H9 (cell line): ENCODE results near the gene HOXC12. TPM values are rescaled to one million over a fixed set of nuclear protein-coding genes. Genes with fewer than 3 reads are reported as not detected.

ENCODE experiments used
- DNase-seq: peaks from one replicate; pipeline ENCODE4 v3.0.0-alpha.2; 2017
- H2AFZ ChIP-seq: one replicate; pipeline ENCODE4 v1.6.1; 2013; ENCODE audit warnings: mild to moderate bottlenecking, low read length, control low read depth, moderate library complexity
- H2AK5ac ChIP-seq: 2 replicates; pipeline ENCODE4 v1.6.1; 2013; ENCODE audit warnings: low read length, control low read depth, mixed read lengths; ENCODE audit not compliant: insufficient read length
- H2BK120ac ChIP-seq: one replicate; pipeline ENCODE4 v1.6.1; 2013; ENCODE audit warnings: low read depth, mild to moderate bottlenecking, low read length, control low read depth, inconsistent platforms; ENCODE audit not compliant: poor library complexity, severe bottlenecking
- H2BK12ac ChIP-seq: 2 replicates; pipeline ENCODE4 v1.6.1; 2013; ENCODE audit warnings: low read length, control low read depth, mixed read lengths, low read depth; ENCODE audit not compliant: insufficient read length
- H2BK15ac ChIP-seq: 2 replicates; pipeline ENCODE4 v1.6.1; 2013; ENCODE audit warnings: low read depth, low read length, control low read depth
- H2BK20ac ChIP-seq: one replicate; pipeline ENCODE4 v1.6.1; 2013; ENCODE audit warnings: low read depth, mild to moderate bottlenecking, low read length, control low read depth, inconsistent platforms; ENCODE audit not compliant: poor library complexity, severe bottlenecking
- H2BK5ac ChIP-seq: 2 replicates; pipeline ENCODE4 v1.6.1; 2013; ENCODE audit warnings: low read length, control low read depth, mixed read lengths; ENCODE audit not compliant: insufficient read length
- H3K14ac ChIP-seq: 2 replicates; pipeline ENCODE4 v1.6.1; 2013; ENCODE audit warnings: low read length, control low read depth; ENCODE audit not compliant: insufficient read depth
- H3K18ac ChIP-seq: 2 replicates; pipeline ENCODE4 v1.6.1; 2013; ENCODE audit warnings: low read depth, mild to moderate bottlenecking, mixed read lengths, low read length, control low read depth; ENCODE audit not compliant: insufficient read length
- H3K23ac ChIP-seq: 2 replicates; pipeline ENCODE4 v1.6.1; 2013; ENCODE audit warnings: low read length, control low read depth, mixed read lengths, low read depth; ENCODE audit not compliant: insufficient read length
- H3K23me2 ChIP-seq: 2 replicates; pipeline ENCODE4 v1.6.1; 2013; ENCODE audit warnings: low read depth, mild to moderate bottlenecking, mixed read lengths, low read length, control low read depth; ENCODE audit not compliant: insufficient read length, poor library complexity, severe bottlenecking
- H3K27ac ChIP-seq: 2 replicates; pipeline ENCODE4 v1.5.1; 2013; ENCODE audit warnings: low read length, control low read depth, mixed read lengths, low read depth; ENCODE audit not compliant: insufficient read length
- H3K27me3 ChIP-seq: 2 replicates; pipeline ENCODE4 v1.6.1; 2013; ENCODE audit warnings: low read length, control low read depth, inconsistent platforms; ENCODE audit not compliant: insufficient read depth
- H3K4ac ChIP-seq: 2 replicates; pipeline ENCODE4 v1.6.1; 2013; ENCODE audit warnings: low read depth, mild to moderate bottlenecking, control low read depth, inconsistent platforms, low read length, moderate library complexity
- H3K4me1 ChIP-seq: 2 replicates; pipeline ENCODE4 v1.6.1; 2013; ENCODE audit warnings: low read length, control low read depth, inconsistent platforms; ENCODE audit not compliant: insufficient read depth
- H3K4me2 ChIP-seq: 2 replicates; pipeline ENCODE4 v1.6.1; 2013; ENCODE audit warnings: low read length, control low read depth, mixed read lengths; ENCODE audit not compliant: insufficient read length, insufficient read depth
- H3K56ac ChIP-seq: 2 replicates; pipeline ENCODE4 v1.6.1; 2013; ENCODE audit warnings: low read depth, mild to moderate bottlenecking, mixed read lengths, low read length, control low read depth; ENCODE audit not compliant: insufficient read length
- H3K79me1 ChIP-seq: 2 replicates; pipeline ENCODE4 v1.6.1; 2013; ENCODE audit warnings: low read depth, mild to moderate bottlenecking, moderate library complexity, low read length, control low read depth, inconsistent platforms; ENCODE audit not compliant: insufficient read depth, poor library complexity, severe bottlenecking
- H3K79me2 ChIP-seq: 2 replicates; pipeline ENCODE4 v1.6.1; 2013; ENCODE audit warnings: low read length, control low read depth, inconsistent platforms; ENCODE audit not compliant: insufficient read depth
- H3K9ac ChIP-seq: 2 replicates; pipeline ENCODE4 v1.6.1; 2013; ENCODE audit warnings: low read length, control low read depth, mixed read lengths; ENCODE audit not compliant: insufficient read length; ENCODE audit errors: extremely low read depth
- H3K9me3 ChIP-seq: one replicate; pipeline ENCODE4 v1.6.1; 2013; ENCODE audit warnings: low read depth, low read length, inconsistent platforms; ENCODE audit not compliant: control insufficient read depth
- H3T11ph ChIP-seq: one replicate; pipeline ENCODE4 v1.6.1; 2013; ENCODE audit warnings: mild to moderate bottlenecking, low read length, control low read depth, inconsistent platforms
- H4K20me1 ChIP-seq: one replicate; pipeline ENCODE4 v1.6.1; 2013; ENCODE audit not compliant: control insufficient read depth, insufficient read length, insufficient read depth
- H4K5ac ChIP-seq: 2 replicates; pipeline ENCODE4 v1.6.1; 2013; ENCODE audit warnings: low read depth, mild to moderate bottlenecking, mixed read lengths, low read length, control low read depth; ENCODE audit not compliant: insufficient read length
- H4K8ac ChIP-seq: replicated peaks from 2 replicates; pipeline ENCODE4 v1.6.1; 2013; ENCODE audit warnings: low read length, control low read depth, mixed read lengths, low read depth; ENCODE audit not compliant: insufficient read length
- H4K91ac ChIP-seq: 2 replicates; pipeline ENCODE4 v1.6.1; 2013; ENCODE audit warnings: low read depth, mild to moderate bottlenecking, moderate library complexity, mixed read lengths, low read length, control low read depth; ENCODE audit not compliant: insufficient read length
- H3K27ac Mint-ChIP-seq, 3 experiments: 2 replicates in 2 of 3; 3 replicates in 1 of 3; pipeline ENCODE4 v1.8.0; 2020 to 2021; ENCODE audit warnings: mixed read lengths in 3 of 3, mild to moderate bottlenecking in 1 of 3, moderate library complexity in 1 of 3
- H3K27me3 Mint-ChIP-seq: 2 replicates; pipeline ENCODE4 v1.8.0; 2021; ENCODE audit warnings: low read depth, mild to moderate bottlenecking, moderate library complexity, mixed read lengths
- H3K36me3 Mint-ChIP-seq, 3 experiments: 2 replicates in 2 of 3; 3 replicates in 1 of 3; pipeline ENCODE4 v1.8.0; 2020 to 2021; ENCODE audit warnings: low read depth in 3 of 3, mixed read lengths in 3 of 3; ENCODE audit not compliant: insufficient read depth in 1 of 3
- H3K4me1 Mint-ChIP-seq, 2 experiments: 2 replicates each; pipeline ENCODE4 v1.8.0; 2020; ENCODE audit warnings: mixed read lengths in 2 of 2
- H3K4me3 Mint-ChIP-seq, 2 experiments: 2 replicates in 1 of 2; 3 replicates in 1 of 2; pipeline ENCODE4 v1.8.0; 2020 to 2021; ENCODE audit warnings: mild to moderate bottlenecking in 2 of 2, mixed read lengths in 2 of 2, moderate library complexity in 1 of 2
- H3K9me3 Mint-ChIP-seq, 2 experiments: 2 replicates in 1 of 2; 3 replicates in 1 of 2; pipeline ENCODE4 v1.8.0; 2020; ENCODE audit warnings: mild to moderate bottlenecking in 2 of 2, mixed read lengths in 2 of 2, moderate library complexity in 1 of 2
- CTCF ChIP-seq: fragments of 200-600 bp; sonication (generic); conservative IDR thresholded peaks from 3 replicates; pipeline ENCODE4 v1.8.0; 2021; ENCODE audit warnings: antibody characterized with exemption, mild to moderate bottlenecking
- WGBS: extraction: QIAGEN DNeasy Blood & Tissue Kit; methylation state at CpG from one replicate; pipeline ENCODE4 v1.1.7; 2013; ENCODE audit warnings: missing lambda C conversion rate, low lambda C conversion rate, mixed read lengths; ENCODE audit not compliant: insufficient read length; ENCODE audit errors: extremely low coverage; 5-methylcytosine and 5-hydroxymethylcytosine counted together
- total RNA-seq: library from RNA; stranded (reverse); gene quantifications from 2 replicates; pipeline ENCODE4 v1.2.1, GENCODE V29; 2021

HOXC12 gene
- total RNA-seq, 1 experiment from 2014 or later: not detected

GRCh38 chr12:54002915-54003389 lies 48.2 kb downstream of the HOXC12 start:
- no peak overlapping the region for H2BK15ac ChIP-seq
- H3K4me3 Mint-ChIP-seq: no peak overlapping the region
- peaks cover 100% of the 10 kb centered on the region for H3K27me3 Mint-ChIP-seq
- H3K79me1 ChIP-seq: no peaks in the 10 kb centered on the region
- H3K4me1 ChIP-seq: no peaks in the 10 kb centered on the region
- no peak overlapping the region for H2BK120ac ChIP-seq
- H2BK20ac ChIP-seq: no peak overlapping the region
- no peaks in the 10 kb centered on the region for H3K36me3 Mint-ChIP-seq
- H3K4me2 ChIP-seq: no peak overlapping the region
- H3K27ac ChIP-seq: no peak overlapping the region
- H2BK5ac ChIP-seq: no peak overlapping the region
- H2AFZ ChIP-seq: no peak overlapping the region
- TF ChIP-seq CTCF: no peak
- WGBS: no CpG with 5 or more reads among the region's 19 CpGs
- H4K5ac ChIP-seq: no peak overlapping the region
- no peak overlapping the region for H2AK5ac ChIP-seq
- no peak for DNase-seq
- no peak overlapping the region for H2BK12ac ChIP-seq
- H4K91ac ChIP-seq: no peak overlapping the region
- H3K9me3 Mint-ChIP-seq: peaks cover 4 to 9% of the 10 kb centered on the region in 2 experiments; a peak in 3 of 5 replicates
- H4K20me1 ChIP-seq: no peaks in the 10 kb centered on the region
- no peak overlapping the region for H3T11ph ChIP-seq
- no peak overlapping the region for H3K27ac Mint-ChIP-seq
- peaks cover 4 to 10% of the 10 kb centered on the region in 2 experiments; a peak in 3 of 4 replicates for H3K4me1 Mint-ChIP-seq
- no peak overlapping the region for H3K9ac ChIP-seq
- H3K14ac ChIP-seq: no peak overlapping the region
- no peaks in the 10 kb centered on the region for H3K9me3 ChIP-seq
- H3K56ac ChIP-seq: no peak overlapping the region
- H4K8ac ChIP-seq: no peak overlapping the region
- H3K79me2 ChIP-seq: no peaks in the 10 kb centered on the region
- H3K4ac ChIP-seq: no peak overlapping the region
- no peak overlapping the region for H3K18ac ChIP-seq
- H3K27me3 ChIP-seq: peaks cover 98% of the 10 kb centered on the region
- no peak overlapping the region for H3K23ac ChIP-seq
- H3K23me2 ChIP-seq: no peaks in the 10 kb centered on the region
